A673 (cell line): ENCODE data around the gene RAVER2. TPM values are rescaled to one million over a fixed set of nuclear protein-coding genes. Genes with fewer than 3 reads are reported as not detected.

Source experiments
- BruUV-seq: library from RNA; stranded (reverse); fragments of 400-500 nt; replicated peaks from 2 replicates; lab custom pipeline; 2021; lab: Mats Ljungman, UMichigan
- CTCF ChIA-PET: fragments of 300-600 bp; sonication (Branson Sonifier 250); formaldehyde crosslinking; loops from one replicate; lab custom pipeline; 2022; ENCODE audit warnings: antibody characterized with exemption; lab: Charles Lee
- POLR2A ChIA-PET: fragments of 300-600 bp; sonication (Branson Sonifier 250); formaldehyde crosslinking; loops from one replicate; lab custom pipeline; 2022; ENCODE audit warnings: antibody characterized with exemption; ENCODE audit not compliant: low non-redundant PET; lab: Charles Lee
- DNase-seq: peaks from one replicate; pipeline ENCODE4 v3.0.0-alpha.2; 2015; ENCODE audit warnings: low spot score
- H3K27ac ChIP-seq: fragments of 200-600 bp; sonication (generic); 2 replicates; pipeline ENCODE4 v1.5.1; 2016; ENCODE audit warnings: mixed run types, low read depth, mild to moderate bottlenecking, mixed read lengths, antibody characterized with exemption, low read length; ENCODE audit not compliant: poor library complexity, severe bottlenecking
- H3K27me3 ChIP-seq: fragments of 200-600 bp; sonication (generic); replicated peaks from 2 replicates; pipeline ENCODE4 v1.6.1; 2017; ENCODE audit warnings: mixed run types, low read depth, mild to moderate bottlenecking, mixed read lengths, antibody characterized with exemption, low read length; ENCODE audit not compliant: insufficient read depth, poor library complexity
- H3K36me3 ChIP-seq: fragments of 200-600 bp; sonication (generic); 2 replicates; pipeline ENCODE4 v1.6.1; 2016; ENCODE audit warnings: mixed run types, mild to moderate bottlenecking, mixed read lengths, antibody characterized with exemption, low read length; ENCODE audit not compliant: insufficient read depth, poor library complexity, severe bottlenecking
- H3K4me1 ChIP-seq: fragments of 200-600 bp; sonication (generic); 2 replicates; pipeline ENCODE4 v1.6.1; 2017; ENCODE audit warnings: mixed run types, mild to moderate bottlenecking, mixed read lengths, antibody characterized with exemption, low read length; ENCODE audit not compliant: insufficient read depth, poor library complexity, severe bottlenecking
- H3K4me3 ChIP-seq: fragments of 200-600 bp; sonication (generic); 2 replicates; pipeline ENCODE4 v1.5.1; 2016; ENCODE audit warnings: low read depth, mixed run types, mild to moderate bottlenecking, mixed read lengths, low read length; ENCODE audit not compliant: poor library complexity, severe bottlenecking
- H3K9me3 ChIP-seq: fragments of 200-600 bp; sonication (generic); 2 replicates; pipeline ENCODE4 v1.6.1; 2016; ENCODE audit warnings: mixed run types, low read depth, mild to moderate bottlenecking, mixed read lengths, antibody characterized with exemption, low read length; ENCODE audit not compliant: poor library complexity, severe bottlenecking
- EZH2 ChIP-seq: fragments of 200-600 bp; sonication (generic); IDR thresholded peaks from 2 replicates; pipeline ENCODE4 v1.6.1; 2017; ENCODE audit warnings: borderline replicate concordance, low read depth, mild to moderate bottlenecking, mixed read lengths, antibody characterized with exemption, low read length; ENCODE audit not compliant: poor library complexity, severe bottlenecking
- intact Hi-C: fragments of 100-400 bp; cut with micrococcal nuclease; formaldehyde crosslinking; loops from one replicate; pipeline ENCODE4 v1.10.0; 2022; ENCODE audit not compliant: unreplicated experiment
- total RNA-seq: library from RNA; stranded (reverse); gene quantifications from 2 replicates; pipeline ENCODE4 v1.2.3, GENCODE V29; 2021
- TF ChIP-seq, protein P1 (sequence below): fragments of 300-800, 200-600 bp; sonication (generic); conservative IDR thresholded peaks from 2 replicates; pipeline ENCODE4 v1.5.1; 2017; ENCODE audit warnings: low read depth, mild to moderate bottlenecking, antibody characterized with exemption, low read length, moderate library complexity, mixed read lengths

Gene RAVER2
- total RNA-seq, 1 experiment from 2014 or later, result 34.1 TPM

DNA sequence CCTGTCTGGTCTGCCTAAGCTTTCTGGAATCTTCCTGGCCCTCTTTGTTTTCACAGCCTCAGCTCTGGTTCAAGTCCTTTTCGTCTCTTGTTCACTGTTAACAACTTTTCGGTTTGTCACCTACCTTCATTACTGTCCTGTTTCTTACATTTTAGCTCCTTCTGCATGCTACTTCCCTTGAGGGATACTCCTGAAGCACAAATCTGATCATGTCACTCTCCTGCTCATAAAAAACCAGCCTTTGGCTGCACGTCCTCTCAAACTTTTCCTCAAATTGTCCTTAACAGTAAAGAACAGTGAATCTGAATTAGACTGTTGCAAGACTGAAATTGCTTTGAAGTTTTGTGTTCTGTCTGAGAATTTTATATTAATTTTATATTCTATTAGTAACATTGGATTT is 3.3 kb downstream of the RAVER2 start:
- no peaks in the 10 kb centered on the region for H3K36me3 ChIP-seq
- H3K27ac ChIP-seq, result peak overlapping the region; percentile 54
- H3K9me3 ChIP-seq, result no peaks in the 10 kb centered on the region
- POLR2A ChIA-PET, result no interaction called here
- CTCF ChIA-PET, result no interaction called here
- H3K4me3 ChIP-seq, result no peak overlapping the region
- H3K27me3 ChIP-seq, result no peaks in the 10 kb centered on the region
- intact Hi-C loops, result loop anchor here (5.0 to 10.0 kb wide), 2 partner anchors 59 to 483 kb away; no protein-coding TSS in a partner anchor
- peaks cover 36% of the 10 kb centered on the region for H3K4me1 ChIP-seq
- no peak for DNase-seq
- TF ChIP-seq EZH2, result no peak
- TF ChIP-seq, protein P1, sequence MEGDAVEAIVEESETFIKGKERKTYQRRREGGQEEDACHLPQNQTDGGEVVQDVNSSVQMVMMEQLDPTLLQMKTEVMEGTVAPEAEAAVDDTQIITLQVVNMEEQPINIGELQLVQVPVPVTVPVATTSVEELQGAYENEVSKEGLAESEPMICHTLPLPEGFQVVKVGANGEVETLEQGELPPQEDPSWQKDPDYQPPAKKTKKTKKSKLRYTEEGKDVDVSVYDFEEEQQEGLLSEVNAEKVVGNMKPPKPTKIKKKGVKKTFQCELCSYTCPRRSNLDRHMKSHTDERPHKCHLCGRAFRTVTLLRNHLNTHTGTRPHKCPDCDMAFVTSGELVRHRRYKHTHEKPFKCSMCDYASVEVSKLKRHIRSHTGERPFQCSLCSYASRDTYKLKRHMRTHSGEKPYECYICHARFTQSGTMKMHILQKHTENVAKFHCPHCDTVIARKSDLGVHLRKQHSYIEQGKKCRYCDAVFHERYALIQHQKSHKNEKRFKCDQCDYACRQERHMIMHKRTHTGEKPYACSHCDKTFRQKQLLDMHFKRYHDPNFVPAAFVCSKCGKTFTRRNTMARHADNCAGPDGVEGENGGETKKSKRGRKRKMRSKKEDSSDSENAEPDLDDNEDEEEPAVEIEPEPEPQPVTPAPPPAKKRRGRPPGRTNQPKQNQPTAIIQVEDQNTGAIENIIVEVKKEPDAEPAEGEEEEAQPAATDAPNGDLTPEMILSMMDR, result no peak
- BruUV-seq, result no TSS peak

- peaks cover 36% of the 10 kb centered on the region for H3K4me1 ChIP-seq
- ChIA-PET POLR2A (no interaction called here), CTCF (no interaction called here)
- intact Hi-C loops, result loop anchor here (5.0 to 10.0 kb wide), 2 partner anchors 59 to 484 kb away; no protein-coding TSS in a partner anchor
- BruUV-seq, result no TSS peak
- H3K4me3 ChIP-seq, result no peak overlapping the region
- peak overlapping the region; percentile 54 for H3K27ac ChIP-seq
- H3K9me3 ChIP-seq, result no peaks in the 10 kb centered on the region
- no peak for DNase-seq
- no peaks in the 10 kb centered on the region for H3K27me3 ChIP-seq
- H3K36me3 ChIP-seq, result no peaks in the 10 kb centered on the region
- no peak for TF ChIP-seq EZH2
- TF ChIP-seq, protein P1, result no peak
Observed at GRCh38 chr1:64748706-64749105, 3.8 kb downstream of the RAVER2 start.

DNA sequence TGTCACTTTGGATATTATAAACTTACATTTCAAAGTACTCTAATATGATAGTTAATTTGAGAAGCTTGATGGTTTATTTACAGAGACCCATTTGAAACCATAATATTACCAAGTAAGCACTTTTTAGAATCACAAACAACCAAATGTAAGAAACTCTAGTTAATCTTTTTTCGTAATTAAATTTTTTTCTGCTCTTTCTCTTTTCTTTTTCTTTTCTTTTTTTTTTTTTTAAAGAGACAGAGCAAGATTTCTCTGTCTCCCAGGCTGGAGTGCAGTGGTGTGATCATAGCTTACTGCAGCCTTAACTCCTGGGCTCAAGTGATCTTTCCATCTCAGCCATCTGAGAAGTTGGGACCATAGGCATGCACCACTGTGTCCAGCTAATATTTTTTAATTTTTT is 5.2 kb downstream of the RAVER2 start:
- H3K27ac ChIP-seq, result no peak overlapping the region
- no TSS peak for BruUV-seq
- no peak for DNase-seq
- no peaks in the 10 kb centered on the region for H3K9me3 ChIP-seq
- TF ChIP-seq EZH2, result no peak
- TF ChIP-seq, protein P1, result no peak
- intact Hi-C loops, result no loop called here
- no peak overlapping the region for H3K4me3 ChIP-seq
- H3K4me1 ChIP-seq, result peaks cover 44% of the 10 kb centered on the region
- POLR2A ChIA-PET, result no interaction called here
- H3K36me3 ChIP-seq, result no peaks in the 10 kb centered on the region
- CTCF ChIA-PET, result no interaction called here
- no peaks in the 10 kb centered on the region for H3K27me3 ChIP-seq
